GM11168 (cell line): ENCODE data around the gene TMEM178B.

Experiments used
- in situ Hi-C: fragments of 300-500 bp; cut with MboI; formaldehyde crosslinking; loops from one replicate; pipeline ENCODE4 v1.12.0; 2022; ENCODE audit warnings: low sequenced_read_pairs; ENCODE audit not compliant: unreplicated experiment

TMEM178B gene

DNA sequence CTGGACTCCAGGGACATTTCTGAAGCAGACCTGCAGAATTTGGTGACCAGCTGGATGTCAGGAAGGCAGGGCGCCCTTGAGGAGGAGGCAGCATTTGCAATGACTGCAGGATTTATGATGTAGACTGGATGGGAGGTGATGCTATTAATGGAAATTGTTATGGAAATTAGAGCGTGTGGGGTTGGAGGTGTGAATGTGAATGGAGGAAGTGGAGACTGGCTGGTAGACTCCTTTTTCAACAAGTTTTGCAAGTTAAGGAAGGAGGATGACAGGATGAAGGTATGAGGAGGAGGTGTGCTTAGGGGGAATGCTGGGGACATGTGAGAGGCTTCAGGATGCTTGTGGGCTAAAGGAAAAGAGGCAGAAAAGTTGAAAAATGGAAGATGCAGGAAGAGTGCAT, 137.0 kb downstream of the TMEM178B start:
- in situ Hi-C loops = no loop called here

DNA sequence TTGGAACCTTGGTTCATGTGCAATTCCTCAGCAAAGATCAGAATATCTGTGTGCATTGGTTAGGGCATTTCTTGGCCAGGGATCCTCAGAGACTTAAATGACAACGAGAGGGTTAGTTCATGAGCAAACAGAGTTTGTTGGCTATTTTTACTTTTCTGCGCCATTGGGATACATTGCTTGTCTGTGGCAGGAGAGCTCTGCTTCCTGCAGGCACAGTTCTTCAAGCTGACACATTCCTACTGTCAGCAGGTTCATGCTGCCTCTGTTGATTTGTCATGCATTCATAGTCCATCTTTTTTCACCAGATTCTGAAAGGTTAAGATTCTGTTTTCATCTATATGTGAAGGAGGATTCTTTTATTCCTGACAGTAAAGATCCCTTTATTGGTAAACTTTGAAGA, 139.4 kb downstream of the TMEM178B start:
- in situ Hi-C loops = no loop called here

DNA sequence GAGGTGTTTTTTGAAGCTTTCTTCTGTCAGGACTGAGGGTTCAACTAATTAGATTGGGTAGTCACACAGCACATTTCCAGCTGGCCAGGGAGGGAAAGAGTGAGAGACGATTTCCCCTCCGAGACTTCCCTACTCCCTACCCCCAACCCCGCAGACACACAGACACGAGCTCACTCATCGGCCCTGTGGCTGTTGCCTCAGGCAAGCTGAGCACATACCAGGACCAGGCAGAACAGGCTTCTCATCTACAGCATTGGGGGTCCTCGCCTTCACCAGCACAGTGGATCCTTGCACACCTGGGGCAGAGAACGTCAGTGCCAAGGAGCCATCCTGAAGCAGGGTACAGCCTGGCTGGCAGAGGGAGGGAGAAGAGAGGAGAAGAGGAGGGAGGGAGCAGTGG, 144.1 kb downstream of the TMEM178B start:
- in situ Hi-C loops = no loop called here

DNA sequence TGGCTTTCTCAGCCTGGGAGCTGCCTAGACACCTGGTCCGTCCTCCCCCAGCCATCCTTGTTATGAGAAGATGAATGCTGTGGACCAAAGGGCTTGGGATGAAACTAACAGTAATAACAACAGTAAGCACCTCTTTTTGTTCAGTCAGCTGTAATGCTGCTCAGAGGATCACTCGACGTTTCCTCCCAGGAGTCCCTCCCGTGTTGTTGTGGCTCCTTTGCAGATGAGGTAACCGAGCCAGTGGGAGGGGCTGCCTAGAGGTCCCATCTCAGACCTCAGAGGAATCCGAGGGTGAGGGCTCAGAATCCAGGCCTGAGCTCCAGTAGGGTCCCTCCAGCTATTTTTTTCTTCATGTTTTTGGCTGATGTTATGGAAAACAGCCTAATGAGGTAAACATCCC, 145.1 kb downstream of the TMEM178B start:
- in situ Hi-C loops = no loop called here

DNA sequence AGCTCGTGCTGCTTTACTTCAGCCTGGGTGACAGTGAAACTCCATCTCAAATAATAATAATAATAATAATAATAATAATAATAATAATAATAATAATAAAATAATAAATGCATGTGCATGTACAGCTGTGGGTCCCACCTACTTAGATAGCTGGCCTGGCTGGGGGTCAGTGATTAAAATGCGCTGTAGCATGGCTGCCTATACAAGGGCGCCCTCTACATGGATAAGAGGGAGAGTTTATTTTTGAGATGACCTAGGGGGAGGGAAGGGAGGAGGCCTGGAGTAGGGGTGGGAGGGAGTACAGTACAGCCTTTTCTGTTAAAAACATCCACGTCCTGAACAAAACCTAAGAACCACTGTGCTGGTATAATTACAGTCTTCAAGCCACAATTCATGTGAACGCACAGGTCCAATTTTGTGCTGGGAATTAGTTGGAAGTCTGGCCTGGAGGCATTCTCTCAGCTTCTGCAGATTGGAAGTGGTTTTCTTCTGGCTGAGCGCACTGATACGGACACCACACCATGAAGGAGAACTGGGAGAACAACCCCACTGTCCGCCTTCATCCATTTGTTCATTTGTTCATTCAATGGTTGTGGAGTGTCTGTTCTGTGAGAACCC, 146.5 kb downstream of the TMEM178B start:
- in situ Hi-C loops = no loop called here

DNA sequence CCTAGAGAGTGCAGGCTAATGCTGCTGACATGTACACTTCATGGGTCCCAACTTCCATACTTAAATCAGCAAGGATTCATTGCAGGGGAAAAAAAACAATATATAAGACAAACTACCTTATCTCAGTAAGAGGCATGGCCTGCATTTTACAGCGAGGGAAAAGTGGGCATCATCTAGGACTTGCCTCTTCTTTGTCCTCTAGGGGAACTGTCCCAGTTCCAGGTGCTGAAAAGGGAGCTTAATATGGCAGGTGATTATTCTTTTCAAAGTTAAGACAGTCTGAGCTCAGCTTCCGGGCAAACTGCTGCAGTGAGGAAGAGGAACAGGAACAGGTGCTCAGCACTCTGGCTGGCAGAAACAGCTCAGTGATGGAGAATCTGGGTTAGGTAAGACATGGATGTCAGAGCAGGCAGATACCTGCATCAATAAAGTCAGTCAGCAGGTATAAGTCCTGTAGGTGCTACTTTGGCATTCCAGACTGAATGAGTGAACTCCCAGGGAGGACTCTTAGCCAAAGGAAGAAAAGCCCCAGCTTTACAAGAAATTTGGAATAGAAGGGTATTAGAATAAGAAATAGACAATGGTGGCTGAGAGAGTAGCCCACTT, 147.2 kb downstream of the TMEM178B start:
- in situ Hi-C loops = no loop called here

DNA sequence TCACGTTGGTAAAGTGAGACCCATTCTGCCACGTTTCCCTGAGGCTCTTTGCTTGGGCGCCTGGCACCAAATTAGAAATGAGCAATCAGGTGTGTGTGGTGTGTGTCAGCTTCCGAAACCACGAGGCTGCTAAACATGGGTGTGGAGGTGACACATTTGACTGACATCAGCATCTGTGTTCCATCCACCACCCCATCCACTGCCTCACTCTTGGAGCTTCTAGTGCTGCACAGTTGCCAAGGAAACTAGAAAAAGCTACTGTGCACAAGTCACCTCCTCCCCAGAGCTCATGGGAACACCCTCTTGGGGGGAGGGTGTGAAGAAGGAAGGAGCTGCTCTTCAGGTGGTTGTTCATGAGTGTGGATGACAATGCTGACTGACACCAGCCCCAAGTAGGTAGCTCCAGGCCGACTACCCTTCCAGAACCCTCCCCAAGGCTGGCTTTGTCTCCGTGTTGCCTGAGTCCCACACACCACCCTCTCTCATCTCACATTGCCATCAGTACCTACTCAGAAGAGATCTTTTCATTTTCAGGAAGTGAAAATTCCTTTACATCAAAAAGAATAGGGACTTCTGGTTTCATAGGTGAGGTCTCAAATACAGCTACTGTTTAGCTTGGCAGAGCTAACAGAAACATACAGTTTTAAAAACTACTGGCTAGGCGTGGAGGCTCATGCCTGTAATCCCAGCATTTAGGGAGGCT, 152.2 kb downstream of the TMEM178B start:
- in situ Hi-C loops = no loop called here

DNA sequence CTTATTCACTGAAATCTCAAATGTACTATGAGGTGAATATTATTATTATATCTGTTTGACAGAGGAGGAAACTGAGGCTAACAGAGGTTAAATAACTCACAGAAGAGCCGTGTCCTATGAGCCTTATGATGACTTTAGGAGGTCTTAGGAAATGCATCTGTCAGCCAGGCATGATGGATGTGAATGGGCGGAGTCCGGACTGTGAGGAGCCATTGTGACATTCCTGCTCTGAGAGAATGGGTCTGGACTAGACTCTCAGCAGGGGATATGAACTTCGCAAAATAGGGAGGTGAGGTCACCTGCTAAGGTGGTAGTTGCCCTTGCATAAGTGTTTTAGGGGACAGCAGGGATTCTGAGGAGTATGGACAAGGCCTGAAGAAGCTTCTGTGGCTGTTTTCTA, 153.6 kb downstream of the TMEM178B start:
- in situ Hi-C loops = no loop called here

DNA sequence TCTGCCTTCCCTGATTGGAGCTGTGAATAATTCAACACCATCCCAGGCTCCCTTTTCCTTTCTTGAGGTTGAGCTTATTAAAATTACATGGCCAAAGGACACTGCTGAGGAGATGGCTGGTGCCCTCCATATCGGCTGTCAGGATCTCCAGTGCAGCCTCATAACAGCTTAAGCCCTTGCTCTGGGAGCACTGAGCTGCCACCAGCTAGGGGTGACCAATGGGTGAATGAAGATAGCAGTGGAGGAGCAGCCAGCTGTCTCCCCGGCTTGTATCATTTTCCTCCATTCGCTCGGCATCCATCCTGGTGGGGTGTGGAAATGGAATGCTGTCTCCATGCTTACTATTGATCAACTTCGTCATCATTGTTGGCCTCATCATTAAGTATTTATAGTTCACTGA, 154.6 kb downstream of the TMEM178B start:
- in situ Hi-C loops = no loop called here

DNA sequence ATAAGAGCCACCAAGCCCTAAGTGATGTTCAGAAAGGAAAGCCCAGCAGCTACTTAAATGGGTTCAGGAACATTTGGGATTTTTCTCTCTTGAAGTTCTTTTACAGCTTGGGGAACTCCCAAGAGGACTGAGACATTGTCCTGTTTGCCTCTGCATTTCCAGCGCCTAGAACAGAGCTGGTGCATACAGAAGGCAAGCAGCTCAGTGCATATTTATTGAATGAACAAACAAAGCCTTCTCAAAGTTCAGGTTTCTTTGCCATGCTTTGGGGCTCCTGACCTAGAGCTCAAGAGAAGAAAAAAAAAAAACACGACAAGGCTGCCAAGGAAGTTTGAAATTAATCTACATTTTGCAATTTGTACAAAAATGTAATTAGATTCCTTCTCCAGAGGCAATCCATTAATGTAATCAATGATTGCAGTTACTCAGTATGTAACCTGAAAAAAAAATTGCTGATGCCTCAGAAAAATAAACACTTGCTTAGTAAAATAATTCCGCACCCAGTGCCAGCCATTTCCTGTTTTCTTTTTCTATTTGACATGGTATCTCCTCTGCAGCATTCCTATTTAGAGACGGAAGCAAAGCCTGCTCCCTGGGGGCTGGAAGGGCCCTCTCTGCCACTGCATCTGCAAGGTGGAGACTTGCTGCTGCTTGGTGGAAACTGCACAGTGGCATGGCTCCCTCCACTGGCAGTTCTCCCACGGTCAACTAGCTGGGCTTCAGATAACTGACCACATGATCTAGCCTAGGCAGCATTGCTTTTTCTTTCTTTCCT, 157.3 kb downstream of the TMEM178B start:
- in situ Hi-C loops = no loop called here

DNA sequence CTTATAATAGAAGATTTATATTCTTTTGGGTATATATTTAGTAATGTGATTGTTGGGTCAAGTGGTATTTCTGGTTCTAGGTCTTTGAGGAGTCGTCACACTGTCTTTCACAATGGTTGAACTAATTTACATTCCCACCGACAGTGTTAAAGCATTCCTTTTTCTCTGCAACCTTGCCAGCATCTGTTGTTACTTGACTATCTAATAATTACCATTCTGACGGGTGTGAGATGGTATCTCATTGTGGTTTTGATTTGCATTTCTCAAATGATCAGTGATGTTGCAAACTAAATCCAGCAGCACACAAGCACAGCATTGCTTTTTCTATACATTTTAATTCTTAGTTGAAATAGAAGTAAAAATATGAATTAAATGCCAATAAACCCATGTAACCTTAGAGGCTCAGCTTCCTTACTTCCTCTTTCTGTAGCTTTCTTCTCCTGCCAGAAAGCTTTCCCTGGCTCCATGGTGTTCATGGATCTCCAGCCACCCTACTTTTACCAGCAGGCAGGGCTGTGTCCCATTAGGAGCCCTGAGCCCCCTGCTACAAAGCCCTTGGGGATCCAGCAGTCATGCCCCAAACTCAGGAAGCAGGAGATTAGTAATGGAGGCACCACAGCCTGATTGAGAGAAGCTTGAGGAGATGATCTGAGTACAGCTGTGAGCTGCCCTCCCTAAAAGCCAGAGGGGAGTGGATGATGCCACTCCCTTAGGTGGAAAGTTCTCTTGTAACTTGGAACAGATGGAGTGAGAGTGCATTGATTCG, 158.6 kb downstream of the TMEM178B start:
- in situ Hi-C loops = no loop called here

DNA sequence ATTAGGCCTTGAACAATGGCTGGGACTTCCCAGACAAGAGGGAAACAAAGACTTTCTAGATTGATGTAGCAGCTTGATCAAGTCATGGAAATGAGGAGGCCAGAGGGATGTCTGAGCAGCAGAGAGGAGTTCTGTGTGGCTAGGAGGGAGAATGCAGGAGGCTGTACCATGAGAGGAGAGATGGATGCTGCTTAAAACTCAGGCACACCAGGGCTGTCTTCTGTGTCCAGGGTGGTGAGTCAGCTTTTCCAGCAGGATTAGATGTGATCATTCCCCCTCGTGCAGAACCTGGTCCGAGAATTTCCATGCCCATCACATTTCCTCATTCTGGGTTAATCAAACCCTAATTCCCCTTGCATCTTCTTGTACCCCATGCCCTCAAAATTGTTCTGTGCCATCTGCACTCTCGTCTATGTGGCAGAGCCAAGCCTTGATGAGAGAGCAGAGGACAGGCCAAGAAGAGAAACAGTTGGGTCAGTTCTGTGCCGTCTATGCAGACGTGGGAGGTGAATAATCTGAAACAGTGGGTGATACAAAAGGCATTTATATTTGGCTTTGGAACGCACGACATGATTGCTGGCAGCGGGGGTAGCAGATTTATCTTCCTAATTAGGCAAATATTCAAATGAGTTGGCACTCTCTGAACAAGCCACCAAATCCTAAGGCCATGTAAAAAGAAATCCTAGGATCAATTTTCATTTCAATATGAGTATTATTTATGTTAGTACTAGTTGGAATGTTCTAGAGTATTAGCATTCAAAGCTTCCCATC, 160.7 kb downstream of the TMEM178B start:
- in situ Hi-C loops = no loop called here

DNA sequence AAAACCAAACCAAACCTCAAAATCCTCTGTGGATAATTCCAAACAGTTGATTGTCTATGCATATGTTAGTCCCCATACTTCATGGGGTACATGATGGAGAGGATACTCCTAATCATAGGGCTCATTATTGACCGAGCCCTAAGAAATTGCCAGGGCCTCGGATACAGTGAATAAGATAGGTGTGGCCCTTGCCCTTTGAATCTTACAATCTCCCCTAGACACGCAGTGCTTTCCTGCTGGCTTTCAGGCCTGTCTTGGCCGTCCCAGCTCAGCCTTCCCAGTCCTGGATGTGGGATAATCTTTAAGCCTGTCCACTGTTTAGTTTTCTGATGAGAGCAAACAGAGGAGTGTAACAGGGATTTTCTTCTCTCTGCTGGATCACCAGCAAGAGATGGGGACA, 161.8 kb downstream of the TMEM178B start:
- in situ Hi-C loops = no loop called here

DNA sequence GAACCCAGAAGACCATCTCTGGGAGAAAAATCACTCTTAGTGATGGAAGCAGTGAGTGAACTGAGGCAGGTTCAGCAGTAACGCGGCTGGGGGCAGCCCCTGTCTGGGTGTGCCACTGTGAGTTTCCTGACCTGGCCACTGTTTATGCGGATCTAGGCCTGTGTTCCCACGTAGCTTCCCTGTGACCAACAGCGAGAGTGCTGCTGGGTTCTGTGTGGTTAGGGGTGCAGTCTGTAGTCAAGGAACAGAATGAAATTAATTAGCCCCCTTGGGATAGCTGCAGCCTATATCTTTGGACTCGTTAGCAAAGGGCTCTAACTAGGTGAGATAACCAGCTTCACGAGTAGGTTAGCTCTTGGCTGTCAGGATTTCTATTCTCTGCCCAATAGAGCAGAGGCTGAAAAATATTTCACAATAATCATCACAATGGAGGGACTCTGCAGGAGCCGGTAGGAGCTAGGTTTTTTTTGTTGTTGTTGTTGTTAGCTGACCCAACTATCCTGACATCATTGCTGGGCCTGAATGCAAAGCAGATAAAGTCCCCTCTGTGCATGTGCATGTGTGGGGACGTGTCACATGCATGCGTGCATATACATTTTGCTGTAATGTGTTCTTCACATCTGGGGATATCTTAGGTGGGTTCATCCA, 164.9 kb downstream of the TMEM178B start:
- in situ Hi-C loops = no loop called here

DNA sequence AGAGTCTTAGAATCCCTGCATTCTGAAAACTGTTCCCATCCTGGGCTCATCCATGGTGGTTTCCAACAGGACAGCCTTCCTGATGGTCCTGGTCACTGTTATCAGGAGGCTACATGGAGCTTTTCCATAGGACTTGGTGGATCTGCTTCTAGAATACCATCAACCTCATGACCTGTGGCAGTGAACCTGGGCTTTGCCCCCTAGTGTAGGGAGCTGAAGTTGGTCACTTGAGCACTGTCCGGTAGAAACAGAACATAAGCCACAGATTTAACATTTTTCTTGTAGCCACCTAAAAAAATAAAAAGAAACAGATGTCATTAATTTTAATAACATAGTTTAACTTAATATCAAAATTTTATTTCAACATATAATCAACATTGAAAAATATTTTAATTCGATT, 165.8 kb downstream of the TMEM178B start:
- in situ Hi-C loops = no loop called here

DNA sequence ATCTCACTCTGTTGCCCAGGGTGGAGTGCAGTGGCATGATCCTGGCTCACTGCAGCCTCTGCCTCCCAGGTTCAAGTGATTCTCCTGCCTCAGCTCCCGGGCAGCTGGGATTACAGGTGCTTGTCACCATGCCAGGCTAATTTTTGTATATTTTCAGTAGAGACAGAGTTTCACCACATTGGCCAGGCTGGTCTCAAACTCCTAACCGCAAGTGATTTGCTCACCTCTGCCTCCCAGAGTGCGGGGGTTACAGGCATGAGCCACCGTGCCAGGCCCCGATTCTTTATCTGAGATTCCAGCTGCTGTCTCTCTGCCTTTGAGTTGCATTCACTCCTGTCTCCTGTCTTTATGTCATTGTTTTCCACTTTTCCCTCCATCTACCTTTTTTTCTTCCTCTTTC, 168.7 kb downstream of the TMEM178B start:
- in situ Hi-C loops = no loop called here

DNA sequence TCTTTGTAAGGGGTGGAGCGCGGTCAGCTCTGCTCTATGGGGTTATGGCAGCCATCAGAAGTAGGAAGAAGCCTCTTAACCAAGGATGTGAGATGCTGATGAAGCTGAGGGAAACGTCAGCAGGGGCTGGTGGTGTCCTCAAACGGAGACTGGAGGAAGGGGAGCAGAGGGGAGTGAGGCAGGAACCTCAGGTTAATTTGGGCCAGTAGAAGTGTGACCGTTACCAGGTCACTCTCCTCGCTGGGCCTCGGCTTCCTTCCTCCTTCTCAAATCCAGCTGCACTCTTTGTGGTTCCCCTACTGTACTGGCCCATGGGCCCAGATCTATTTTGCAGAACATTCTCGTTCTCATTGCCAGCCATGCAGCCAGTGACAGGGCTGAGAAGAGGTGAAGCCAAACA, 169.5 kb downstream of the TMEM178B start:
- in situ Hi-C loops = no loop called here

DNA sequence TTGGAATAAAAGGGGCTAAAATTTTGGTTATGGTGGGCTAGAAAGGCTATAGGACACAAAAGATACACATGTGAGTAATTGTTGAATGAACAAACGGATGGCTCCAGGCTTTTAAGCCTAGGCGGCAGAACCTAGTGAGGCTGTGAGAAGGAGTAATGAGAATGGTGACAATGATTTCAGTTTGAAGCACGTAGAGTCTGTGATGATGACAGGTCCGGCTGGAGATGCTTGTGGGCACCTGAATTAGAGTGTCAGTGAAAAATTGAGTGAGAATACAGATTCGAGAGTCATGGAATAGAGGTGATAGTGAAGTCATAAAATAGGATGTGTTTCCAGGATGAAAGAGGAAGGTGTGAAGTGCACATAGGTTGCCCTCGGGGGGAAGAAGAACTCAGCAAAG, 170.6 kb downstream of the TMEM178B start:
- in situ Hi-C loops = no loop called here

DNA sequence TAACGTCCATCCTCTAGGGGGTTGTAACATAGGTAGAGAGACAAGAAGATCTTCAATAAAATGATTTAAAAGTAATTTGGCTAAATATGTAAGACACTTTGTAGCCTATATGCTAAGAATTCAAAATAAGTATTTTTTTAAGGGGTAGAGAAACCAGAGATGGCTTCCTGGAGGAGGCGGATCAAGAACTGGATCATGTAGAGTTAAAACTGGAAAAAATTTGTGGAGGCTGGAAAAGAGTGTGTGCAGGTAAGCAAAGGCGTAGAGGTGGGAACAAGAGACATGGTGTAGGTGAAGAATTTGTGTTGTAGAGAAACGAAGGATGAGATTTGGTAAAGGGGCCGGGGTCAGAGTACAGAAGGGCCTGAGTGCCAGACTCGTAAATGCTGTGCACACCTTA, 172.6 kb downstream of the TMEM178B start:
- in situ Hi-C loops = no loop called here
